Parathyroid adenoma (tissue), 2 donors: ENCODE measurements around the gene EID2.

Experiments
- H2AFZ ChIP-seq: fragments of 300-600 bp; sonication (generic); one replicate; pipeline ENCODE4 v1.7.0; 2017; ENCODE audit warnings: antibody characterized with exemption, mild to moderate bottlenecking
- H3K27ac ChIP-seq: fragments of 300-600 bp; sonication (generic); one replicate; pipeline ENCODE4 v1.7.0; 2017
- H3K27me3 ChIP-seq: fragments of 300-600 bp; sonication (generic); one replicate; pipeline ENCODE4 v1.7.0; 2017; ENCODE audit warnings: low read length; ENCODE audit not compliant: control insufficient read depth, insufficient read depth
- H3K36me3 ChIP-seq: fragments of 300-600 bp; sonication (generic); one replicate; pipeline ENCODE4 v1.7.0; 2017; ENCODE audit warnings: low read length; ENCODE audit not compliant: control insufficient read depth, insufficient read depth
- H3K4me1 ChIP-seq: fragments of 300-600 bp; sonication (generic); one replicate; pipeline ENCODE4 v1.7.0; 2017; ENCODE audit warnings: control low read depth
- H3K4me2 ChIP-seq: fragments of 300-600 bp; sonication (generic); one replicate; pipeline ENCODE4 v1.7.0; 2017; ENCODE audit warnings: low read length
- H3K4me3 ChIP-seq: fragments of 300-600 bp; sonication (generic); one replicate; pipeline ENCODE4 v1.7.0; 2017; ENCODE audit warnings: low read depth, low read length
- H3K79me2 ChIP-seq: fragments of 300-600 bp; sonication (generic); one replicate; pipeline ENCODE4 v1.7.0; 2017; ENCODE audit warnings: control low read depth
- H3K9ac ChIP-seq: fragments of 300-600 bp; sonication (generic); one replicate; pipeline ENCODE4 v1.7.0; 2017; ENCODE audit warnings: mild to moderate bottlenecking
- H3K9me3 ChIP-seq: fragments of 300-600 bp; sonication (generic); one replicate; pipeline ENCODE4 v1.7.0; 2017; ENCODE audit warnings: low read length; ENCODE audit not compliant: control insufficient read depth
- TF ChIP-seq, protein P1 (sequence below): fragments of 300-600 bp; sonication (generic); IDR thresholded peaks from one replicate; pipeline ENCODE4 v1.7.0; 2017; ENCODE audit warnings: antibody characterized with exemption, mild to moderate bottlenecking
- donor health status: primary hyperparathyroidism.

EID2 gene

GRCh38 chr19:39515551-39516191, 24.3 kb downstream of the EID2 start:
- H3K27me3 ChIP-seq, result no peaks in the 10 kb centered on the region
- H3K27ac ChIP-seq, result peak overlapping the region; percentile 51
- H3K9me3 ChIP-seq, result no peaks in the 10 kb centered on the region
- H3K79me2 ChIP-seq, result no peaks in the 10 kb centered on the region
- H3K4me2 ChIP-seq, result peak overlapping the region; percentile 91
- no peaks in the 10 kb centered on the region for H3K36me3 ChIP-seq
- peaks cover 15% of the 10 kb centered on the region for H3K4me1 ChIP-seq
- peak overlapping the region; percentile 84 for H3K4me3 ChIP-seq
- H2AFZ ChIP-seq, result peak overlapping the region; percentile 98
- peak overlapping the region; percentile 78 for H3K9ac ChIP-seq
- TF ChIP-seq, protein P1, sequence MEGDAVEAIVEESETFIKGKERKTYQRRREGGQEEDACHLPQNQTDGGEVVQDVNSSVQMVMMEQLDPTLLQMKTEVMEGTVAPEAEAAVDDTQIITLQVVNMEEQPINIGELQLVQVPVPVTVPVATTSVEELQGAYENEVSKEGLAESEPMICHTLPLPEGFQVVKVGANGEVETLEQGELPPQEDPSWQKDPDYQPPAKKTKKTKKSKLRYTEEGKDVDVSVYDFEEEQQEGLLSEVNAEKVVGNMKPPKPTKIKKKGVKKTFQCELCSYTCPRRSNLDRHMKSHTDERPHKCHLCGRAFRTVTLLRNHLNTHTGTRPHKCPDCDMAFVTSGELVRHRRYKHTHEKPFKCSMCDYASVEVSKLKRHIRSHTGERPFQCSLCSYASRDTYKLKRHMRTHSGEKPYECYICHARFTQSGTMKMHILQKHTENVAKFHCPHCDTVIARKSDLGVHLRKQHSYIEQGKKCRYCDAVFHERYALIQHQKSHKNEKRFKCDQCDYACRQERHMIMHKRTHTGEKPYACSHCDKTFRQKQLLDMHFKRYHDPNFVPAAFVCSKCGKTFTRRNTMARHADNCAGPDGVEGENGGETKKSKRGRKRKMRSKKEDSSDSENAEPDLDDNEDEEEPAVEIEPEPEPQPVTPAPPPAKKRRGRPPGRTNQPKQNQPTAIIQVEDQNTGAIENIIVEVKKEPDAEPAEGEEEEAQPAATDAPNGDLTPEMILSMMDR, result no peak

- no peaks in the 10 kb centered on the region for H3K36me3 ChIP-seq
- peak within 1 kb of the TSS; percentile 91 for H3K4me2 ChIP-seq
- H3K79me2 ChIP-seq, result no peaks in the 10 kb centered on the region
- no peaks in the 10 kb centered on the region for H3K9me3 ChIP-seq
- peak within 1 kb of the TSS; percentile 78 for H3K9ac ChIP-seq
- TF ChIP-seq, protein P1, result peak; percentile 28
- H3K27me3 ChIP-seq, result no peaks in the 10 kb centered on the region
- peak within 1 kb of the TSS; percentile 51 for H3K27ac ChIP-seq
- H2AFZ ChIP-seq, result peak within 1 kb of the TSS; percentile 98
- H3K4me1 ChIP-seq, result peaks cover 11% of the 10 kb centered on the region
- peak within 1 kb of the TSS; percentile 84 for H3K4me3 ChIP-seq
Observed at GRCh38 chr19:39514840-39515550, 25.0 kb downstream of the EID2 start, which contains the start of gene SELENOV. Gene SELENOV, plus strand, starts transcription at chr19:39515139. Its CDS starts 74 bp downstream, at chr19:39515213.

DNA sequence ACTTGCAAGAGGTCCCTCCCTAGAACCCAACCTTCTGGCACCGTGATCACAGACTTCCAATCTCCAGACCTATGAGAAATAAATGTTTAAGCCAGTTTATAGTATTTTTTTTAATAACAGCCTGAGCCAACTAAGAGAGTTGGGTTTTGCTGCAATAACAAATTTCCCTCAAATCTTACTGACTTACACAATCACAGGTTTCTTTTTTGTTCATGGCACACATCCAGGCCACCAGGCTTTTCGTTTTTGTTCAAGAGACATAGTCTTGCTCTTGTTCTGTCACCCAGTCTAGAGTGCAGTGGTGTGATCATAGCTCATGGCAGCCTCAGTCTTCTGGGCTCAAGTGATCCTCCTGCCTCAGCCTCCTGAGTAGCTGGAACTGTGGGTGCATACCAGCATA, 27.0 kb downstream of the EID2 start:
- Histone ChIP-seq H3K9ac (no peak overlapping the region), H3K79me2 (no peaks in the 10 kb centered on the region), H3K27ac (no peak overlapping the region), H3K36me3 (no peaks in the 10 kb centered on the region), H2AFZ (no peak overlapping the region), H3K27me3 (no peaks in the 10 kb centered on the region), H3K9me3 (no peaks in the 10 kb centered on the region), H3K4me1 (peaks cover 12% of the 10 kb centered on the region), H3K4me2 (no peak overlapping the region), H3K4me3 (no peak overlapping the region)
- TF ChIP-seq, protein P1, result no peak

GRCh38 chr19:39509233-39509632, 30.7 kb downstream of the EID2 start:
- Histone ChIP-seq H3K4me1 (peaks cover 6% of the 10 kb centered on the region), H3K36me3 (no peaks in the 10 kb centered on the region), H3K4me3 (no peak overlapping the region), H3K27me3 (no peaks in the 10 kb centered on the region), H3K4me2 (no peak overlapping the region), H2AFZ (no peak overlapping the region), H3K79me2 (no peaks in the 10 kb centered on the region), H3K9ac (no peak overlapping the region), H3K9me3 (no peaks in the 10 kb centered on the region), H3K27ac (no peak overlapping the region)
- TF ChIP-seq, protein P1, result no peak
